ENCODE results near the gene PBX1. TPM values are rescaled to one million over a fixed set of nuclear protein-coding genes. Genes with fewer than 3 reads are reported as not detected.

Gene PBX1
- total and polyA plus RNA-seq, 2 donors (not counting 3 experiments of a cell fraction or from before 2014, with no cell fraction given): 10.7 to 24.1 TPM

DNA sequence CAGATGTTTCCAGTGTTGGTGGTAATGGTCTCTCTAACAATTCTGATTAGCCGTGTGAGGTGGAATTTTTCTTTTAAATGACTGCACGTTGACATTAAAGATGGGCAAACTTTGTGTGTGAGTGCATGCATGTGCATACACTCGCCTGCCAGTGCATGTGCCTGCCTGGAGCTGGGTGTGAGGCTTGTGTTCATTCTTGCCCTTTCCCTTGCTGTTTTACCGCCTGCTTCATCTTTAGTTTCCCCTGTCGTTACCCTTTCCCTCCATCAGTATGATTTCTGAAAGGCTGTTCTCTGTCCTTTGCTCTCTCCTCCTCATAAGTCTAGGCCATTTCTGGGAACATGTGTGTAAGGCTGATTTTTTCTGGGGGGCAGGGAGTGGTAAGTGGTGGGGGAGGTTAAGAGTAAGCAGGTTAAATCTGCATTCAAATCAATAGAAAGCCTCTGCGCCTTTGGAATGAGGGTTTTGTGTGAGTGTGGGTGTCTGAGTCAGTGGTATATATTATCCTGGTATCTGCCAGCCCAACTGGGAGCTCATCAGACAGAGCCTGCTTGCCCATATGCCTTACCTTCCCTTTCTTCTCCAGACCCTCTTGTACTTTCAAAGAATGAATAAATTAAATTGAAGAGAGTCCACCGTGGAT lies 112.5 kb downstream of the PBX1 start:
- Histone ChIP-seq H3K27me3 (ENCODE audit: control insufficient read depth in 2 of 2, insufficient read depth in 2 of 2, low read length in 2 of 2) (no peaks in the 10 kb centered on the region), H3K4me3 (replicated peaks in 1 of 3; ENCODE audit: insufficient read depth in 1 of 3, low read depth in 1 of 3, low read length in 3 of 3) (no peak overlapping the region), H4K20me1 (replicated peaks; ENCODE audit: control insufficient read depth, extremely low read depth, insufficient read depth, low read length) (no peaks in the 10 kb centered on the region), H3K79me2 (ENCODE audit: control insufficient read depth, insufficient read depth, low read length) (no peaks in the 10 kb centered on the region), H2AFZ (ENCODE audit: low read depth, low read length) (no peak overlapping the region), H3K9me1 (replicated peaks; ENCODE audit: control insufficient read depth, extremely low read depth, insufficient read depth, low read length) (no peaks in the 10 kb centered on the region), H3K4me1 (ENCODE audit: control insufficient read depth, extremely low read depth, insufficient read depth, low read length) (no peaks in the 10 kb centered on the region), H3K9ac (replicated peaks; ENCODE audit: extremely low read depth, insufficient read depth, low read length) (no peak overlapping the region), H3K27ac (ENCODE audit: insufficient read depth, low read depth, low read length) (no peak overlapping the region), H3K9me3 (replicated peaks; ENCODE audit: control insufficient read depth, insufficient read depth, low read length) (no peaks in the 10 kb centered on the region), H3K36me3 (ENCODE audit: control insufficient read depth in 2 of 2, extremely low read depth in 1 of 2, insufficient read depth in 2 of 2, low read length in 2 of 2) (no peaks in the 10 kb centered on the region), H3K4me2 (ENCODE audit: insufficient read depth, low read length) (no peak overlapping the region)
- CTCF ChIA-PET: interaction anchor here (4.1 kb wide), 1 partner anchor 115 kb away, joined by 55 read pairs; no protein-coding TSS in a partner anchor
- POLR2A ChIA-PET: no interaction called here
- TF ChIP-seq MYC (IDR thresholded peaks at IDR 0.05; ENCODE audit: low read depth, low read length) (no peak), GATA2 (IDR thresholded peaks at IDR 0.05; ENCODE audit: insufficient read depth, insufficient read length, low read depth, low read length) (no peak), POLR2A (IDR thresholded peaks at IDR 0.05; ENCODE audit: low read depth, low read length) (no peak), FOS (IDR thresholded peaks at IDR 0.05; ENCODE audit: borderline replicate concordance, insufficient read depth, low read length) (no peak), JUN (IDR thresholded peaks at IDR 0.05; ENCODE audit: borderline replicate concordance, insufficient read depth, insufficient read length, low read depth) (no peak), POLR2AphosphoS5 (IDR thresholded peaks at IDR 0.05; ENCODE audit: insufficient read depth, low read depth, low read length) (no peak), EZH2 (IDR thresholded peaks at IDR 0.05; ENCODE audit: borderline replicate concordance, low read depth, low read length, severe bottlenecking) (no peak)
- TF ChIP-seq, protein P1, sequence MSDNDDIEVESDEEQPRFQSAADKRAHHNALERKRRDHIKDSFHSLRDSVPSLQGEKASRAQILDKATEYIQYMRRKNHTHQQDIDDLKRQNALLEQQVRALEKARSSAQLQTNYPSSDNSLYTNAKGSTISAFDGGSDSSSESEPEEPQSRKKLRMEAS (IDR thresholded peaks at IDR 0.05; ENCODE audit: insufficient read depth, insufficient read length): no peak
- TF ChIP-seq, protein P2, sequence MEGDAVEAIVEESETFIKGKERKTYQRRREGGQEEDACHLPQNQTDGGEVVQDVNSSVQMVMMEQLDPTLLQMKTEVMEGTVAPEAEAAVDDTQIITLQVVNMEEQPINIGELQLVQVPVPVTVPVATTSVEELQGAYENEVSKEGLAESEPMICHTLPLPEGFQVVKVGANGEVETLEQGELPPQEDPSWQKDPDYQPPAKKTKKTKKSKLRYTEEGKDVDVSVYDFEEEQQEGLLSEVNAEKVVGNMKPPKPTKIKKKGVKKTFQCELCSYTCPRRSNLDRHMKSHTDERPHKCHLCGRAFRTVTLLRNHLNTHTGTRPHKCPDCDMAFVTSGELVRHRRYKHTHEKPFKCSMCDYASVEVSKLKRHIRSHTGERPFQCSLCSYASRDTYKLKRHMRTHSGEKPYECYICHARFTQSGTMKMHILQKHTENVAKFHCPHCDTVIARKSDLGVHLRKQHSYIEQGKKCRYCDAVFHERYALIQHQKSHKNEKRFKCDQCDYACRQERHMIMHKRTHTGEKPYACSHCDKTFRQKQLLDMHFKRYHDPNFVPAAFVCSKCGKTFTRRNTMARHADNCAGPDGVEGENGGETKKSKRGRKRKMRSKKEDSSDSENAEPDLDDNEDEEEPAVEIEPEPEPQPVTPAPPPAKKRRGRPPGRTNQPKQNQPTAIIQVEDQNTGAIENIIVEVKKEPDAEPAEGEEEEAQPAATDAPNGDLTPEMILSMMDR (IDR thresholded peaks at IDR 0.05; ENCODE audit: extremely low read depth in 1 of 2, insufficient read depth in 1 of 2, low read depth in 1 of 2, low read length in 2 of 2): no peak
- no TSS peak for BruUV-seq (replicated peaks)
- DNase-seq (ENCODE audit: low read depth, low spot score) (no peak), FAIRE-seq (no peak)
- dilution Hi-C loops (cut with MboI; ENCODE audit: extremely low pct_ligation_motif_present, low sequenced_read_pairs): no loop called here
- intact Hi-C loops (cut with micrococcal nuclease): no loop called here
